Esophagus squamous epithelium (tissue), 4 donors: ENCODE data around the gene TECR.

Experiments used
- CTCF ChIP-seq, 6 experiments: fragments of 450-650 bp in 4 of 6; fragments of 200-600 bp in 2 of 6; sonication (generic) in 2 of 6; IDR thresholded peaks; one replicate each; pipeline ENCODE4 v1.5.1; 2016 to 2019; ENCODE audit warnings: antibody characterized with exemption in 6 of 6, mild to moderate bottlenecking in 4 of 6, moderate library complexity in 4 of 6
- POLR2A ChIP-seq, 4 donors: fragments of 450-650 bp; IDR thresholded peaks; one replicate each; pipeline ENCODE4 v1.6.1; 2017; ENCODE audit warnings: antibody characterized with exemption in 4 of 4, mild to moderate bottlenecking in 4 of 4, moderate library complexity in 3 of 4

- no peak for TF ChIP-seq CTCF (IDR thresholded peaks at IDR 0.05)
- no peak for TF ChIP-seq POLR2A (IDR thresholded peaks at IDR 0.05)
These were observed 26.7 kb downstream of the TECR start for GRCh38 chr19:14555918-14556661.
